ENCODE measurements around the gene NRARP.
A peak's percentile ranks its signal among the peaks of the same experiment; 100 is the strongest.

Gene NRARP

DNA sequence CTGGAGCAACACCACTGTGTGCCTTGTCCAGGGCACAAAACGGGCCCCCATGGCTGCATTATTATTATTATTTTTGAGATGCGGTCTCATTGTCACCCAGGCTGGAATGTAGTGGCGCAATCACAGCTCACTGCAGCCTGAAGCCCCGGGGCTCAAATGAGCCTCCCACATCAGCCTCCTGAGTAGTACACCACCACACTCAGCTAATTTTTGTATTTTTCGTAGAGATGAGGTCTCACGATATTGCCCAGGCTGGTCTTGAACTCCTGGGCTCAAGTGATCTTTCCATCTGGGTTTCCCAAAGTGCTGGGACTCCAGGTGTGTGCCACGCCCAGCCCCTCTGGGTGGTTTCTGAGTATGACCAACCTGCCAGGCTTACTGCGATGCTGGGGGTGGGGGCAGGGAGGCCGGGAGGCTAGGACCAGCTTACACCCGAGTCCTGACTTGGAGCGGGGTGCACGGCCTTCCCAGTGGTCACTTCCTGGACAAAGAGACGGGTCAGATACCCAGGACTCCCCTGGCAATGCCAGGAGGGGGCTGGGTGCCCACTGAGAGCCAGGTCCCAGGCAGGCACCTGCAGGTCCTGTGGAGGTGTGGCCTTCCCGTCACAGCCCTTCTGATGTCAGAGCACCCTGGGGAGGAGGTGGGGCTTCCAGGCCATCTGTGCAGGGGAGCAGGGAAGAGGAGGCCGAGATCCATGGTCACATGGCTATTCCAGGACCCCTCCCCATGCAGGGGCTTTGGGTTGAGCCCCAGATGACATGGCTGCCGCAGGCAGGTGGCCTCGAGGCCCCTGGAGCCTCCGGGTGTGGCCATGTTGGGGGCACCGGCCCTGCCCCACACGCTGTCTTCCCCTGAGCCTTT lies 8.3 kb upstream of the NRARP start:
- DNase-seq: peak; percentile 80

DNA sequence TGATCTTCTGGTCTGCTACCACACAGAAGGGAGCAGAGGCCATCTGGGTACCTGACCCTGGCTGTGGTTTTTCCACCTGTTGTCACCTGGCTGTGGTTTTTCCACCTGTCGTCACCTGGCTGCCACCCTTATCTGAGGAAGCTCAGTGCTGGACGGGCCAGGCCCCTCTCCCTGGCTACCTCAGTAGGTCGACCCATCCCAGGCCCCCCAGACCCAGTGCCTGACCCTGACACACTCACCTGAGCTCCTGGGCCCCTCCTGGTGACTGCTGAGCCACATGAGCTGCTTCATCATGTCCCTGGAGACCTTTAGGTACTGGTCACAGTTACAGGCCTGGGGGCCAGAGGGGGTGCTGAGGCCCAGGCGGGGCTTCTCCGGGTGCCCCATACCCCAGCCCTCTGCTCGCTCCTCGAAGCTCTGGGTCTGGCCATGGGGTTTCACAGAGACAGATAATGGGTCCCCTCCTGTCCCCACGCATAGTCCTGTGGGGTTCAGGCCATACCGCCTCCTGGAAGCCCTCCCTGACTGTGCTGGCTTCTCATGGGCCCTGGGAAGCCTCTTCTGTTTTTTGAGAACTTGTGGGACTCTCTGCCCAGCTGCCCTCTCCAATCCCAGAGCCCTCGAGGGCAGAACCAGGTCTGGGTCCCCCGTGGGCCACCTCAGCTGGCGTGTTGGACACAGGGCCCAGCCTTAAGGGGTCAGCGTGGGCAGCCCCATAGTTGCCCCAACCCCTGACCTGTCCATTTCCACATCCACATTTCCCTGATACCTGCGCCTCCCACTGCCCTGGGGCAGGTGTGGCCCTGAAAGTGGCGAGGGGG lies 7.5 kb upstream of the NRARP start:
- DNase-seq: no peak

DNA sequence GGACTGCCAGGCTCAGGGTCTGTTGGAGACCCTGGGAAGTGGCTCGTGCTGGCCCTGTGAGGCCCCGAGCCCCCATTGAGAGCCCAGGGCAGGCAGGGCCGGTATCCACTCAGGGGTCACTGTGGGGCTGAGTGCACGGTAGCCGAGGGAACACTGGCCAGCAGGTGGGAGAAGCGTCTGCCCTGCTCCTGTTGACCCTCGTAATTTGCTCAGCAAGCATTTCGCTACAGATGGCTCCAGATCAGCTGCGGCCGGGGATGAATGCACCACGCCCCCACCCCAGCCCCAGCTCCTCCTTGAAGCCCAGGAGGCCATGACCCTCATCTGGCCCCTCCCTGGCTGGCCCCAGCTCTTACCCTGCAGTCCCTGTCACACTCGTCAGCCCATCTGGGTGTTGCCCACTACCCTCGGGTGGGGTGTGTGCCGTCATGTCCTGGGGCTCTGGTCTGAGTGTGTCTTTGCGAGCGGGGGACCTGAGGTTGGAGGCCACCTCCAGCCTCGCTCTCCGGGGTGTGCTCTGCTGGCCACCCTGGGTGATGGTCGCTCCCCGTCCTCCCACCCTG lies 6.1 kb upstream of the NRARP start:
- DNase-seq: no peak

DNA sequence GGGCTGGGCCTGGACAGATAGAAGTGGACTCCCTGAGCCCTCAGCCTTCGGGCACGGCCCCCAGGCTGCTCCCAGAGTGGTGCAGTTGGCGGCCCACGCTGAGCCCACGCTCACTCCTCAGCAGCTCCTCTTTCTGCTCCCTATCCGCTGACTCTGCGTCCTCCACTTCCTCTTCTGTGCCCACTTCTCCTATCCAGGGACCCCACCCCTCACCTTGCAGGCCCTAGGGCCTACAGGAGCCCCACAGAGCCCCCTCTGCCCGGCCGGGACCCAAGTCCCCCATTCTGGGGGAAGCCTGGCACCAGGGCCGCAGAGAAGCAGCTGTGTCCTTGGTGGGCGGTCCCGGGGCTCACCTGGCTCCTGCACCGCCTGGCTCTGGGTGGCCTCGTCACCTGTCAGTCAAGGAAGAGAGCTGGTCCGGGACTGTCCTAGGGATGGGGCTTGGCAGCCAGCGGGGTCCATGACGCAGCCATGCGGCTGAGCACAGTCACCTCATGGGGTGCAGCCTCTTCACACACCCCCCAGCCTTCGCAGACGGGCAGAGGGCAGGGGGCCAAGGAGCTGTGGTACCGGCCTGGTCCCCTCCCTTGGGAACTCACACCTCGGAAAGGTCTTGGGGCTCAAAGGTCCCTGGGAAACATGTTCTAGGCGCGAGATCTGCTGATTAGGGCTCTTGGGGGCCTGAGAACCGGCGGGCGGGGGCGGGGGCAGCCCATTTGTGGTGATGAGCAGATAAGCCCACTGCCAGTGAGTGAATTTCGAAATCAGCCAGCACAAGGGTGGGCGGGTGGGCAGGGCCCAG lies 5.4 kb upstream of the NRARP start:
- no peak for DNase-seq

DNA sequence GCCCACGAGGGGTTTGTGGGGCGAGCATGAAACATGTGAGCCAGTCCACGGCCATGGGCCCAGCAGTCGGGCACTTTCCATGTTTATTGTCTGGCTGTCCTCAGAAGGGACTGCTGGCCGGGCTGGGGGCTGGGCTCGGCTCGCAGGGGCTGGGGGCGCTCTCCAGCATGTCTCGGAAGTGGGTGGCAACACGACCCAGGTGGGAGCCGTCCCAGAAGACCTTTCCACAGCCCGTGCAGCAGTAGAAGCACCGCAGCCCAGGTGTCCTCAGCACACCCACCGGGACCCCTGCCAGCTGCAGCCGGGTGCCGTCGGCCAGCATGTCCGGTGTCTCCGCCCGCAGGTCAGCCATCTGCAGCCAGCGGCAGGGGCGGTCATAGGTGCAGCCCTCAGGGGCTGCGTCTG lies 4.8 kb upstream of the NRARP start:
- no peak for DNase-seq

DNA sequence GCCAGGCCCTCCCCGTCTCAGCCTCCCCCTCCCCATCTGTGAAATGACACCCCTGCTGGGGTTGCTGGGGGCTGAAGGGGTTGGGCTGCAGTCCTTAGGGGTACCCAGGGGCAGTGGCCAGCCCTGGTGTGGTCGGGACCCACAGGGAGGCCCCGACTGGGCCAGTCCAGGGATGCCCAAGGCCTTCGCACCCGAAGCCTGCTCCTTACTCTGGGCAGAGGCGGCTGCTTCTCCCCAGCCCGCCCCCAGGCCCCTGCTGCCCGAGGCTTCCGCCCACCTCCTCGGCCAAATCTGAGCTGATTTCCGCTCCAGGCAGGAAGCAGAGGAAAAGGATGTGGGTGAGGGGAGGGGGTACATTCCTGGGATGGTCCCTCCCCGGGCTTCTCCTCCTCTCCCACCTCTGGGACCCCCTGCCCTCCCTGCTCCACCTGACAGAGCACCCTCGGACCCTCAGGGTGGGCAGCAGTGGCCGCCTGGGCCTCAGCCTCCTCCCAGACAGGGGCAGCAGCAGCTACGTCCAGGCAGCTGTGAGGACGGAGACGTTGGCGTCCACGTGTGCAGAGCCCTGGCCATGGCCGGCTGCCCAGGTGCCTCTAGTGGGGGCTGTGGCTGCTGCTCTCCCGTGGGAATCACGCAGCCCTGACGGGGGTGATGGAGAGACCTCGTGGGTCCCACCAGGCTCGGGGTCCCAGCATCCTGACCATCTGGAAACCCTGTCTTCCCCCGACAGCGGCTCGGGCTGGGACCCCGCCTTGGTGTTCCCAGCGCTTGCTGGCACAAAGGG lies 4.2 kb upstream of the NRARP start:
- no peak for DNase-seq

DNA sequence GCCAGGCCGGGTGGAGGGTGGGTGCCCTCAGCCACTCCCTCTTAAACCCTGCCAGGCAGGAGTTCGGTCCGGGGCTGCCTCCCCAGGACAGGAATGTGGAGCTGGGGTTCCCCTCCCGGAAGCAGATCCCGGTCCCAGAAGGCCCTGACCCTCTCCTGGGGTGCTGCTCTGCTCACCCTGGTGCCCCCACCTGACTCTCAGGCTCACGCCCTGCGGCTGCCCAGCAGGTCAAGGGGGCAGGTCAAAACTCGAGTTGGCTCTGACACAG lies 3.7 kb upstream of the NRARP start:
- no peak for DNase-seq

DNA sequence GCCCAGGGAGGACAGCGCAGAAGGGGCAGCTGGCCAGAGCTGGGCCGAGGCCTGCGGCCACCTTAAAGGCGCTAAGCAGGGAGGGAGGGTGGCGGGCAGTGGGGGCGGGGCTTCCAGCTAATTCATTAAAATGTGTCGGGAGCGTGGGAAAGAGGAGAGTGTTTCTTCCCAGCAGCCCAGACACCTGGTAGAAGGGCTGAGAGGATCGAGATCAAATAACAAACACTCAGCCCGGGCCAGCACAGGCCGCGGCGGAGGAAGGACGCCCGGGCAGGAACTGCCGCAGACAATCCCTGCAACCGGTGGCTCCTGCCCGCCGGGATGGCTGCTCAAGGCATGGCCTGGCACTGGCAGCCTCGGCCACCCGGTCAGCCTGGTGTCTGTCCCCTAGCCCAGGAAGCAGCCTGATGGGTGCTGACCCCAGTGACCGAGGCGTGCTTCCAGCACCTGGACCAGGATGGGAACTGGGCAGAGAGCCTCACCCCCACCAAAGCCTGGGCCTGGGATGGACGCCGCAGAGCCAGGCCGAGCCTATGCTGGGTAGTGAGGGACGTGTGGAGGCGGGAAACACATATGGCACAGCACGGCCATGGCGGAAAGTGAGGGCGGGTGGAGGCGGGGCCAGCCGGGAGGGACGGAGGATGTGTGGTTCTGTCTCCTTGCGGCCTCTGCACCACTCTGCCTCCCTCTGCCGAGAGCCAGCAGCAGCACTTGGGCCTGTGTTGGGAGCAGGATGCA lies 3.2 kb upstream of the NRARP start:
- DNase-seq: peak; percentile 88

DNA sequence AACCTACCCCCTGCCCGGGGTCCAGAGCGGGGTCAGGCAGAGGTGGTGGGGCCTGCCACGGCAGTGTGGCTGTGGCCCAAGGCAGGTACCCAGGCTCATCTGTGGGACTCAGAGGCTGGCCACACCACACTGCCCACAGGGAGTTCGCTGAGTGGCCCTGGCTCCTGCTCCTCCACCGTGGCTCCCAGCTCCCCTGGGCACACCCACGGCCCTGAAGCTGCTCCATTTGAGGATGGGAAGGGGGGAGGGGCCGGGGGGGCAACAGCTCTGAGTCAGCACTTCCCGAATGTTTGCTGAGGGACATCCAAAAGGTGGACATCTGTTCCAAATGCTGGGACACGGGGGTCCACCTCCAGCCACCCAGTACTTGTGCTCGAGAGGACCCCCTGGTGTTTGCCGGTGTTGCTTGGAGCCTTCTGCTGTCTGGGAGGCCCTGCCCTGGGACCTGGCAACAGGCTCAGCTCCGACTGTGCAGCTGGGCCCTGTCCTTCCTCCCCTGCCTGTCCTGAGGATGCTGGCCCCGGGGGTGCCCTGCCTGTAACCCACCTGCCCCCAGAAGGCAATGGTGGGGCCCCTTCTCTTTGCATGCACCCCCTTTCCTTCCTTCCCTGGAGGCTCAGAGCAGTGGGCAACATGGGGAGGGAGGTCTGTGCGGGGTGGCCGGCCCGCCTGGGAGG lies 2.5 kb upstream of the NRARP start:
- no peak for DNase-seq

DNA sequence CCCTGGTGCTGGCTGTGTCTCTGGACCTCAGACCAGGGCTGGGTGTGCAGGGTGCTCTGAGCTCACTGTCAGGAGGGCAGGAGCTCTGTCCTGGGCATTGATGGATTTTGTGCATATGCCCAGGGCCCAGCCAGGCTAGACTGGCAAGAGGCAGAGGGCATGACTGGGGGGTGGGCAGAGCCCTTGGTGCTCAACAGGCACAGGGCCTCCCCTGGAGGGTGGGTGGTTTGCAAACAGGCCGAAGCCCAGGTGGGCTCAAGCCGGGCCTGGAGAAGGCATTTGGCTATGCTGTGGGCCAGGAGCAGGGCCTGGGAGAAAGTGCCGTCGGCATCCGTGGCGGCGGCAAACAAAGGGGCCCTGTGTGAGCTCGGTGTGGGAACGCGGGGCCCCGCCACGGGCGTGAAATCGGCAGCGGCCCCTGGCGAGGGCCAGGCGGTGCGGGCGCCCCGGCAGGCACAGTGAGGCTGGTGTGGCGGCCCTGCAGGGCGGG lies 1.9 kb upstream of the NRARP start:
- DNase-seq: no peak

DNA sequence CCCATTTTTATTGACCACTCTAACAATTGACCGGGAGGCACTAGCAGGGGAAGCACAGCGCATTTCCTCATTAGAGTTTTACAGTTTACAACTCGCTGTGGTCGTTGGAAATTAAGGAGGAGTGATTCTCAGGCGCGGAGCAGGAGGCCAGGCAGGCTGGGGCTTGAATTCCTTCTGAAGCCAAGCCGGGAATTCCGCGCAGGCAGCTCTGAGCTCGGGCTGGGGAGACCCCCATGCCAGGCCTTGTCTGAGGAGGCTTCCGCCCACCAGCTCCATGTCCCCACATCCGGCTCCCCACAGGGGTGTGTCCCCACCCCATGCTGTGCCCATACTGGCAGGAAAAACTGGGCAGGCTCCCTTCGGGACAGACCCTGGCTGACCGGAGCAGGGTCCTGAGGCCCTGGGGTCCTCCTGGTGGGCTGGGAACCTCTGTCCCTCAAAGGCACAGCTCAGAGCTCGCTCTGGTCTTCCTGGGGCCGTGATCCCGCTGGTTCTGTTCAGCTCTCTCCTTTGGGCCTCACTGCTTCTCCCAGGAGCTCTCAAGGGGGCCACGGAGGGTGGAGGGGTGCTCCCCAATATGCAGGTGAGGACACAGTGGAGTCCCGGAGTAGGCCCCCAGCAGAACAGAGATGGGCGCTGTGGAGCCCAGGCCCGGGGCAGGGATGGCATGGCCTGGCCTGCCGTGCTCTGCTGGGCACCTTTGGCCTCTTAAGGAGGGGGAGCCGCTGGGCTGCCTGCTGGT lies 1.3 kb upstream of the NRARP start:
- DNase-seq: peak; percentile 12

DNA sequence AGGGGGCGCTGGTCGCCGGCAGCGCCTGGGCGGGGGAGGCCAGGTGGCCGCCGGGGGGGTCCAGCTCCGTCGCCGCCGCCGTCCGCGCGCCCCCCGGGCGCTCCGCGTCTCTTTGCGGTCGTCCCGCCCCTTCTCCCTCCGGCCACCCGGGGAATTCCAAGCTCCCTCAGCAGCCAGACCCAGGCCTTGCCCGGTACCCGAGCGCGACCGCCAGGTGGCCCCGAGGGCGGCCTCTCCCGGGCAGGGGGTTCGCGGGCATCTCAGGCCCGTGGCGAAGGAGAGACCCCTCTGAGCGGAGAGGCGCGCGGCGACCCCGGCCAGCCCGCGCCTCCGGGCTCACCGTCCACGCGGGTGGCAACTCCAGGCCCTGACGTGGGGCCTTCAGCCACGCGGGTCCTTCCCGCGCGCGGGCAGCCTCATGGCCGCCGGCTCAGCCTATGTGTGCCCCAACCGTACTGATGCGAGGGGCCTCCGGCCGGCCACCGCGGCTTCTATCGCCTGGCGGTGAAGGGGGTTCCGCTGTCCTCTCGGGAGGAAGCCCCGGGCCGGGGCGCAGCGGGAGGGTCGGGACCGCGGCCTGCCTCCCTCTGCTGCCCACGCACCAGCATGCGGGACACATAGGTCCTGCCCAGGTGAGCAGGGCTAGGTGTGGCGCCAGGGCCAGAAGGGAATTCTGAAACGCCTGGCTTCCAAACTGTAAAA lies 529 bp upstream of the NRARP start:
- DNase-seq: peak; percentile 45

DNA sequence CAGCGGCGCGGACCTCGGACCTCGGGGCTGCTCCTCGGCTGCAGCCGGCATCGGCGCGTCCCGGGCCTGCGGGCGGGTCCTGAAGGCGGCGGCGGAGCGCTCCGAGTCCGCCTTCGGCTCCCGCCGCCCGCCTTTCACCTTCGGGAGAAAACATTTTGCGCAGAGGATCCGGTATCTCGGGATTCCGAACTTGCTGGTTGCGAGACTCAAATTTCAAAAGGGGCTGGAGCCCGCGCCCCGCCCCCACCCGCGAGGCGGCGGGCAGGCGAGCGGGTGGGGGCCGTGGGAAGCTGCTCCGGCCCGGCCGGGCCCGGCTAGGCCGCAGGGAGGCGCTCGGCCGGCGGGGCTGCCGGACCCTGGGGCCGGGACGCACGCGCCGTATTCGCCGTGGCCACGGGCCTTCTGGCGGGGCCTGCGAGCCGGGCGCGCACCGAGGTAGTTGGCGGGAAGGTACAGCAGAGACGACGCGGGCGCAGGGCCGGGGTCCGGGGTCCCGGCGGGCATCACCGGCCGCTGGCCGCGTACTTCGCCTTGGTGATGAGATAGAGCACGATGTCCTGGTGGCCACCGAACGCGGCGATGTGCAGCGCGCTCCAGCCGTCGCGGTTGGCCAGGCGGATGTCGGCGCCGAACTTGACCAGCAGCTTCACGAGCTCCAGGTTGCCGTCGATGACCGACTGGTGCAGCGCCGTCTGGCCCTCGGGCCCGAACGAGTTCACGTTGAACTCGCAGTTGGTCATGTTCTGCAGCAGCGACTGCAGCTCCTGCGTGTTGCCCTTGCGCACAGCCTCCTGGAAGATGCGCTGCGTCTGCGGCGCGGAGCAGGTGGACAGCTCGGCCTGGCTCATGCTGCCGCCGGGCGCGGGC lies 757 bp downstream of the NRARP start:
- peak; percentile 55 for DNase-seq

DNA sequence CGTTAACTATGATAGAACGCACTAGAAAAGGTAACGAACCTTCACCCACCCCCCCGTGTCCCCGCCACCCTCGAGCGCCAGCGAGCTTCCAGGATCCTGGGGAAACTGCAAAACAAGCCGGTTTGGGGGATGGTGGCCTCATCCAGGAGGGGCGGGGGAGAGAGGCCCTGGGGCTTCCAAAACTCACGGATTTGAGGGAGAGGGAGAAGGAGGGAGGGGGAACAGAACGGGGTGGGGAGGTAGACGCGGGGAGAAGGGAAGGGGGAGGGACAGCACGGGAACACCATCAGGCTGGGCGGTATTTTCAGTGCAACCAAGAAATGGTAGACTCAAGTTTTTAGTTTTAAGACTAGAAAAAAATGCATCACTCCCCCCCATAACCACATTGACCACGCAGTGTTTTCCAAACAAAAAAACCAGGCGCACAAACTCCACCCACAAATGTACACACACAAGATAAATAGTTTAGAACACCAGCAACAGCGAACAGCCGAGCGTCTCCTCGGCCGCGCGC lies 1.4 kb downstream of the NRARP start:
- no peak for DNase-seq

DNA sequence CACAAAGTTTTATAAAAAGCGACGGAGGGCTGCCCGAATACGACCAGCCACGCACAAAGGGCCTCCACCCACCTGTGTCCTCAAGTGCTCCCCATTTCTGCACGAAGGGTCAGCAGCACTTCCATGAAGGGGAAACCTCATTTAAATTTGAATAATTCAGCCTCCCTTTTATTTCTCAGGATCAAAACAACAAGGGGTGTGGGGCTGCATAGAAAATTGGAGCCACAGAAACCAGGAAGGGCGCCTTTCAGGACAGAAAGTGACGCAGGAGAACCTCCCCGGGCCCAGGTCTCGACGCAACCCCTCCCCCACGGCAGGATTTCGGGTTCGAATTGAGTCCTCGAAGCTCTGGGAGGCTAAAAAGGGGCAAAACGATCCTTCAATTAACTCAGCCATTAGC lies 2.1 kb downstream of the NRARP start:
- peak; percentile 13 for DNase-seq

DNA sequence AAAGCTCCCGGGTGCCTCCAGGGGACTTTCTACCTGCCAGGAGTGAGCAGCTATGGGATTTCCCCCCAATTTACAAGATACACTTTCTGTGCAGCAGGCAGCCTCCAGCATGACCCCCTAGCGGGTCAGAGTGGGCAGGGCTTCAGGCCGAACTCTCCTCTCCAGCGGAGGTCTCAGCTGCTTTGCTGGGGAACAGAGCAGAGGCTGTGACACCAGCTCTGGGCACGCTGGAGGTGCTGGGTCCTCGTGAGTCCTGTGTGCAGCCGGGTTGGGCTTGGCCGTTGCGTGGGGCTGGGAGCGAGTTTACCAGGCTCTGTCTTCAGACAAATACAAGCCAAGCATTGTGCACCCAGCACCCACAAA lies 2.9 kb downstream of the NRARP start:
- DNase-seq: no peak

DNA sequence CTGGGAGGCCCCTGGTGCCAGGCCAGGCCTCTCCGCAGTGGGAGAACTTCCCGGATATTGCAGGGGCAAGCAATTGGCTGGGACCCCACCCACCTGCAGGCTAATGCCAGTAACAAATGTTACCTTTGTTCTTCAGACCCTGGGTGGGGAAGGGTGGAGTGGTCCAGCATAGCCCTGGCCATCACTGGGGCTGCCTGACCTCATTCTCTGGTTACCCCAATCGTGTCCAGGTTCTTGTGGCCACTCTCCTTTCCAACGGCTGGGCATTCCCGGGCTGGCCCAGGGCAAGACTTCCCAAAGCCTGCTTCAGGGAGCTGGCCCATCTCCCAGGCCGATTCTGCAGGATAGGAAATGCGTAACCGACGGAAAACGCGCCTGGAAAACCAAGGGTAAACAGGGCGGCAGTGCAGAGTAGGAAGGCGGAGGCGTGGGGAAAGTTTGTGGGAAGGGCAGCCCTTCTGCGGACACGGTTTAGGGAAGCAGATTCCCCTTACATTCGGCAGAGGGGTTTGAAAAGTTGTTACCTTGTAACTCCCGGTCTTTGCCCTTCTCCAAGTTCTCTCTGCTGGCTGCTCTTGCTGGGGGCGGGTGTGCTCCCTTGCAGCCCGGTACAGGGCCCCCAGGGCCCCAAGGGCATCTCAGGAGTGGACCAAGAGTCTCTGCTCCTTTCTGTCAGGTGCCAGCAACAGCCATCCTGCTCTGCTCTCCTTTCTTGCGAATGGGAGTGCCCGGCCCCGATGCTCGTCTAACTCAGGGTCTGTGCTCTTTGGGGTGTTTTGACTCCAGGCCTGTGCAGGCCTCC lies 3.5 kb downstream of the NRARP start:
- DNase-seq: no peak

DNA sequence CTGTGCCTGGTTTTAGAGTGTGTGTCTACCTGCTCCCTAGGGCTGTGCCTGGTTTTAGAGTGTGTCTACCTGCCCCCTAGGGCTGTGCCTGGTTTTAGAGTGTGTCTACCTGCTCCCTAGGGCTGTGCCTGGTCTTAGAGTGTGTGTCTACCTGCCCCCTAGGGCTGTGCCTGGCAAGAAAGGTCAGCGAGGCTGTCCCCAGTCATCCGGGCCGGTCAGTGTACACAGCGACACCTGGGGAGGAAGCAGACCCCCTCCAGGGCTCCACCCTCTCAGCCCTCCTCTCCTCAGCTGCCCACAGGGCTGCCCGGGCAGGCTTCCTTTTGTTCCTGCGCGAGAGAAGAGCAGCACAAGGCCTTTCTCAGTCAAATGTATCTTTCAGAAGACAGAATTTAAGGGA lies 4.1 kb downstream of the NRARP start:
- DNase-seq: no peak
